DOHH2 (cell line): Measurements from ENCODE around the gene CDK18.

Experiments
- H3F3A ChIP-seq: fragments of 200-600 bp; sonication (generic), shearing (Covaris generic); 2 replicates; pipeline ENCODE4 v1.6.0; 2016; ENCODE audit warnings: antibody characterized with exemption, mild to moderate bottlenecking; ENCODE audit not compliant: control insufficient read depth, insufficient read depth
- H3K27ac ChIP-seq: fragments of 200-600 bp; sonication (generic); 2 replicates; pipeline ENCODE4 v1.5.1; 2014; ENCODE audit warnings: low read depth, mild to moderate bottlenecking, low read length, moderate library complexity
- H3K27me3 ChIP-seq: fragments of 200-600 bp; sonication (generic); 2 replicates; pipeline ENCODE4 v1.6.1; 2014; ENCODE audit warnings: mild to moderate bottlenecking, low read length, mixed read lengths; ENCODE audit not compliant: control insufficient read depth
- H3K36me3 ChIP-seq: fragments of 200-600 bp; sonication (generic); 2 replicates; pipeline ENCODE4 v1.6.1; 2014; ENCODE audit warnings: mild to moderate bottlenecking, low read length, moderate library complexity, mixed read lengths; ENCODE audit not compliant: control insufficient read depth
- H3K4me1 ChIP-seq: fragments of 200-600 bp; sonication (generic); 2 replicates; pipeline ENCODE4 v1.6.1; 2014; ENCODE audit warnings: mild to moderate bottlenecking, low read length, mixed read lengths; ENCODE audit not compliant: control insufficient read depth
- H3K4me2 ChIP-seq: fragments of 200-600 bp; sonication (generic); 2 replicates; pipeline ENCODE4 v1.6.0; 2014; ENCODE audit warnings: mild to moderate bottlenecking, low read length, moderate library complexity
- H3K4me3 ChIP-seq: fragments of 200-600 bp; sonication (generic); 2 replicates; pipeline ENCODE4 v1.5.1; 2014; ENCODE audit warnings: mild to moderate bottlenecking, low read length, mixed read lengths
- H3K79me2 ChIP-seq: fragments of 200-600 bp; sonication (generic); 2 replicates; pipeline ENCODE4 v1.6.1; 2014; ENCODE audit warnings: mild to moderate bottlenecking, low read length, mixed read lengths; ENCODE audit not compliant: control insufficient read depth
- H3K9me2 ChIP-seq: fragments of 200-600 bp; sonication (generic); replicated peaks from 2 replicates; pipeline ENCODE4 v1.6.1; 2014; ENCODE audit warnings: mild to moderate bottlenecking, low read length, mixed read lengths; ENCODE audit not compliant: control insufficient read depth
- H3K9me3 ChIP-seq: fragments of 200-600 bp; sonication (generic); 2 replicates; pipeline ENCODE4 v1.6.1; 2014; ENCODE audit warnings: antibody characterized with exemption, low read length, mixed read lengths; ENCODE audit not compliant: control insufficient read depth, insufficient read depth
- H4K20me1 ChIP-seq: fragments of 200-600 bp; sonication (generic); 2 replicates; pipeline ENCODE4 v1.6.0; 2014; ENCODE audit warnings: low read depth, mild to moderate bottlenecking, antibody characterized with exemption, low read length, moderate library complexity; ENCODE audit not compliant: control insufficient read depth, insufficient read depth
- EZH2phosphoT487 ChIP-seq: fragments of 200-600 bp; sonication (generic); IDR thresholded peaks from 2 replicates; pipeline ENCODE4 v1.6.1; 2017; ENCODE audit warnings: borderline replicate concordance, mild to moderate bottlenecking, antibody characterized with exemption, low read length, moderate library complexity, mixed read lengths
- TF ChIP-seq, protein P1 (sequence below): fragments of 200-600 bp; sonication (generic); IDR thresholded peaks from one replicate; pipeline ENCODE4 v1.5.1; 2014; ENCODE audit warnings: antibody characterized with exemption, mild to moderate bottlenecking, low read depth, low read length; ENCODE audit not compliant: poor library complexity, severe bottlenecking

Gene CDK18

DNA sequence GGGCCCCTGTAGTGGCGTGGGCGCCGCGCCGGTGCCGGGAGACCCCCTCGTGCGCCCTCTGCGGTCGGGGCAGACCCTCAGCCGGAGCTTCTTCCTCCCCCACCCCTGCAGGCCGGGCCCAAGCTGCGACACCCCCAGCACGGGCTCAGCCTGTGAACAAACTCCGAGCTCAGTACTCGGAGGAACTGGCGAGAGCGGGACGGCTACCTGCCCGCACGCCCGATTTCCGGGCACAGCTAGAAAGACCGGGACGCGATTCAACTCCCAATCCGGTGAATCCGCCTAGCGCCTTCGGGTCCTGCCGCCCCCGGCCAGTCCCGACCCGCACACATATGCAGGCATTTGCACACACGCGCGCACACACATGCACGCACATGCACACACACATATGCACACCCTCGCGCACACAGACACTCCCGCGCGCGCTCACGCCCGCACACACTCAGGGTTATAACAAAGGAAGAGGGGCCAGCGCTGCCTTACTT, 48.0 kb upstream of the CDK18 start:
- TF ChIP-seq, protein P1, sequence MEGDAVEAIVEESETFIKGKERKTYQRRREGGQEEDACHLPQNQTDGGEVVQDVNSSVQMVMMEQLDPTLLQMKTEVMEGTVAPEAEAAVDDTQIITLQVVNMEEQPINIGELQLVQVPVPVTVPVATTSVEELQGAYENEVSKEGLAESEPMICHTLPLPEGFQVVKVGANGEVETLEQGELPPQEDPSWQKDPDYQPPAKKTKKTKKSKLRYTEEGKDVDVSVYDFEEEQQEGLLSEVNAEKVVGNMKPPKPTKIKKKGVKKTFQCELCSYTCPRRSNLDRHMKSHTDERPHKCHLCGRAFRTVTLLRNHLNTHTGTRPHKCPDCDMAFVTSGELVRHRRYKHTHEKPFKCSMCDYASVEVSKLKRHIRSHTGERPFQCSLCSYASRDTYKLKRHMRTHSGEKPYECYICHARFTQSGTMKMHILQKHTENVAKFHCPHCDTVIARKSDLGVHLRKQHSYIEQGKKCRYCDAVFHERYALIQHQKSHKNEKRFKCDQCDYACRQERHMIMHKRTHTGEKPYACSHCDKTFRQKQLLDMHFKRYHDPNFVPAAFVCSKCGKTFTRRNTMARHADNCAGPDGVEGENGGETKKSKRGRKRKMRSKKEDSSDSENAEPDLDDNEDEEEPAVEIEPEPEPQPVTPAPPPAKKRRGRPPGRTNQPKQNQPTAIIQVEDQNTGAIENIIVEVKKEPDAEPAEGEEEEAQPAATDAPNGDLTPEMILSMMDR, result no peak
- no peak for TF ChIP-seq EZH2phosphoT487
- no peaks in the 10 kb centered on the region for H3K9me3 ChIP-seq
- H4K20me1 ChIP-seq, result no peaks in the 10 kb centered on the region; the same call in 1 of the 2 replicates
- no peaks in the 10 kb centered on the region for H3F3A ChIP-seq
- no peaks in the 10 kb centered on the region for H3K4me1 ChIP-seq
- peak overlapping the region; percentile 43 for H3K4me2 ChIP-seq
- no peaks in the 10 kb centered on the region for H3K9me2 ChIP-seq
- peaks cover 94% of the 10 kb centered on the region for H3K27me3 ChIP-seq
- H3K4me3 ChIP-seq, result no peak overlapping the region
- no peaks in the 10 kb centered on the region for H3K79me2 ChIP-seq
- H3K36me3 ChIP-seq, result no peaks in the 10 kb centered on the region
- no peak overlapping the region for H3K27ac ChIP-seq

- Histone ChIP-seq H3K9me3 (no peaks in the 10 kb centered on the region), H3K27me3 (peaks cover 87% of the 10 kb centered on the region), H3K9me2 (no peaks in the 10 kb centered on the region), H3K4me1 (no peaks in the 10 kb centered on the region), H3K27ac (no peak overlapping the region), H3K79me2 (no peaks in the 10 kb centered on the region), H3K36me3 (no peaks in the 10 kb centered on the region), H4K20me1 (no peaks in the 10 kb centered on the region; the same call in 1 of the 2 replicates), H3K4me2 (peak overlapping the region; percentile 43), H3K4me3 (no peak overlapping the region), H3F3A (no peaks in the 10 kb centered on the region)
- peak; percentile 98 for TF ChIP-seq EZH2phosphoT487
- TF ChIP-seq, protein P1, result no peak
Measured at GRCh38 chr1:205456868-205457745, 47.4 kb upstream of the CDK18 start.

GRCh38 chr1:205458777-205459566, 45.5 kb upstream of the CDK18 start:
- no peaks in the 10 kb centered on the region for H3F3A ChIP-seq
- H3K4me3 ChIP-seq, result no peak overlapping the region
- no peak for TF ChIP-seq EZH2phosphoT487
- TF ChIP-seq, protein P1, result no peak
- no peak overlapping the region for H3K4me2 ChIP-seq
- no peaks in the 10 kb centered on the region for H3K79me2 ChIP-seq
- H3K36me3 ChIP-seq, result no peaks in the 10 kb centered on the region
- H3K27ac ChIP-seq, result no peak overlapping the region
- H4K20me1 ChIP-seq, result no peaks in the 10 kb centered on the region; the same call in 1 of the 2 replicates
- no peaks in the 10 kb centered on the region for H3K9me3 ChIP-seq
- no peaks in the 10 kb centered on the region for H3K9me2 ChIP-seq
- H3K4me1 ChIP-seq, result no peaks in the 10 kb centered on the region
- H3K27me3 ChIP-seq, result peaks cover 74% of the 10 kb centered on the region
